GM18907 (cell line): ENCODE measurements around the gene ZBED2.

ENCODE experiments used
- ATAC-seq: cut with Tn5 transposase; IDR thresholded peaks from one replicate; pipeline ENCODE4 v1.9.1; 2021; ENCODE audit warnings: mild to moderate bottlenecking, moderate library complexity; ENCODE audit not compliant: unreplicated experiment

Gene ZBED2

GRCh38 chr3:111604119-111604518 is 9.0 kb upstream of the ZBED2 start:
- peak; percentile 34 for ATAC-seq

GRCh38 chr3:111603679-111604078 is 8.5 kb upstream of the ZBED2 start:
- ATAC-seq = peak; percentile 64

- ATAC-seq = no peak
Measured at GRCh38 chr3:111601810-111602209, 6.7 kb upstream of the ZBED2 start.

GRCh38 chr3:111598552-111598951 is 3.4 kb upstream of the ZBED2 start:
- no peak for ATAC-seq

GRCh38 chr3:111598139-111598538 is 3.0 kb upstream of the ZBED2 start:
- ATAC-seq = no peak

DNA sequence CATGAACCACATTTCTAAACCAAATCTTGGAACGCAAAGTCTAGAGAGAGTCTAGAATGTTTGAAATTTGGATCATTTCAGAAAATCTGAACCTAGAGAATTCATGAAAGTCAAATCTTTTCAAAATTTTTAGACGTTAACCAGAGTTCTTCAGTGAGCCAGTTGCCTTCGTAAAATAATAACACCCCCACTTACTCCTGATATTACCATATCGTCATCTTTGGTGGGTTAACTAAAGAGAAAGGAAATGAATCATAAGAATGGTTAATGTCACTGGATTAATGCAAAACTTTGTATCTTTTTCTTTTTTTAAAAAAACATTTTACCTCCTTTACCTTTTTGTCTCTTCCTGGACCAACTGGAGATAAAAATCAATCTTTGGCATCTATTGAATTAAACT is 1.2 kb upstream of the ZBED2 start:
- no peak for ATAC-seq

- peak; percentile 22 for ATAC-seq
Measured at GRCh38 chr3:111594781-111595180, 365 bp downstream of the ZBED2 start.

- ATAC-seq = peak; percentile 75
Measured at GRCh38 chr3:111594205-111594604, 941 bp downstream of the ZBED2 start.

DNA sequence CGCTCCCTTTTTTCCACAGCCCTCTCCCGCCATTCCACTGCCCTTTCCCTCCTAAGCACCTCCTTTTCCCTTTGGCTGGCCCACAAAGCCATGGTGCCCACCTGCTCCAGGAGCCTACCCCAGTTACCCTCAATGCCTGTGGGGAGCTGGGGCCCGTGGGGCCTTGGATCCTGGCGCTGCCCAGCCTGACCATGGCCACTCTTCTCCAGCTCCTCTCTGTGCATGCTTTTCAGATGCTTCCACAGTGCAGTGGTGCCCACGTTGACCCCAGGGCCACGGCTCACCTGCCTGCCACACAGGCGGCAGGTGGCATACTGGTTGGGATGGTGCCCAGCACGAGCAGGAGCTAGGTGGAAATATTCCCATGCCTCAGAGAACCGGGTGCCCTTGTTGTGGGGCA is 1.5 kb downstream of the ZBED2 start:
- peak; percentile 4 for ATAC-seq

DNA sequence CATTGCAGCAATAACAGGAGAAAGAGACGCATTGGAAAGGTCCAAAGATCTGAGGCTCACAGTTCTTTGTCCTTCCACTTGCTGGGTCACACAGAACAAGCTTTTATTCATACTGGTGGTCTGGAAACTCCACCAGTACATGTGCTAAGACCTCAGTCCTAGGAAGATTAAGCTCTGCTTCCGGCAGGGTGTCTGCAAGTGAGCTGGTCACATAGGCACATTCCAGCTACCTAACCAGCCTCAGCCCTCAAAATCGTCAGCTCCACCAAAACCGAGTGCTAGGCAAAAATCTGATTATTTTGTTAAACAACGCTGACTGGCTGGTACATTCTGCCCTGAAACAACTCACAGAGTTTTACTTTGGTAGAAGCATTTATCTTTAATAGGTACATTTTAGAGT is 2.2 kb downstream of the ZBED2 start:
- no peak for ATAC-seq

DNA sequence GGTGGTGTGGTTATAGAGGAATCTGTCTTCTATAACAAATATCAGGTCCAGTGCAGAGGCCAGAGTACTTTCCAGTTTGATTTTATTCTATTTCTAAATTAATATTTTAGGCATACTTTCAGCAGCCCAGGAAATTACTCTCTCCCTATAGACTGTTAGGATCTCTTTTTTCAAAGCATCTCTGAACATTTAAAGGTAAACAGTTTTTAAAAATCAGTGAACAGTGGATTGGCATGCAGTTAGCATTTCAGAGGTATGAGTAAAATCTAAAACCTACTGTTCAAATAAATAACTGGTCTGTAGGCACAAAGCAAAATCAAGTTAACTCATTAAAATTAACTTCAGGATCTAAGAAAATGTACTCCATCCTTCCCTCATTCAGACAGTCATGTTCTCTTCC is 3.0 kb downstream of the ZBED2 start:
- no peak for ATAC-seq

GRCh38 chr3:111591555-111591954 is 3.6 kb downstream of the ZBED2 start:
- ATAC-seq = no peak

GRCh38 chr3:111590143-111590491 is 5.0 kb downstream of the ZBED2 start:
- peak; percentile 30 for ATAC-seq

DNA sequence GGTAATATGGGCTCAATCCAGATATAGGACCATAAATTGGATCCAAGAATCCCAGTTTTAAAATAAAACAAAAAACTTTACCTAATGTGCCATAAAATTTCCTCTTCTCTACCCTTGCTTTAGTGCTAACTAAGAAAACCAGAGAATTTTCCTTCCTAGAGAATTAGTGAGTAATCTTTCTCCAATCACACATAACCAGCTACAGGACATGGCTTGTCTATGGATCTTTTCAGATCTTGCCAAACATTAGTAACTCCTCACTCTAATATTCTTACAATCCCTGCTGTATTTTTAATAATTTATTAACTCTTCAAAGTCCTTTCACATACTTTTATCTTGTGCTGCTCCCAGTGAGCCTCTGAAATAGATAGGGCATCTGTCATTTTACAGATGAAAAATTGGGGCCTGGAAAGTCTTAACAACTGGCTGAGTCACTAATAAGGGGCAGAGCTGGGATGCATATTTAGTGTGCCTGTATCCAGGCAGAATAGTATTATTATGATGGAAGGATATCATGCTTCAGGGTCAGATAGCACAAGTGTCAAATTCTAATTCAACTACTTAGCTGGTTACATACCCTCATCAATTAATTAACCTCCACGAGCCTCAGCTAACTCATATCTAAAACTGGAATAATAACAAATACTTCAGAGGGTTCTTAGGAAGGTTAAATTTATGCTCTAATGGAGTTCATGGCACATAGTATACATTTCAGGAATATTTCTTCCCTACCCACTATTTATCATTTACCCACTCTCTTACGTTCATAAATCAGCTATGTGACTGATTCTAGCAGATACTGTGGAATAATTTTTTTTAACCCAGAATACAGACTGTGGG is 5.6 kb downstream of the ZBED2 start:
- no peak for ATAC-seq

GRCh38 chr3:111588527-111588926 is 6.6 kb downstream of the ZBED2 start:
- ATAC-seq = no peak

GRCh38 chr3:111585217-111585616 is 9.9 kb downstream of the ZBED2 start:
- no peak for ATAC-seq

DNA sequence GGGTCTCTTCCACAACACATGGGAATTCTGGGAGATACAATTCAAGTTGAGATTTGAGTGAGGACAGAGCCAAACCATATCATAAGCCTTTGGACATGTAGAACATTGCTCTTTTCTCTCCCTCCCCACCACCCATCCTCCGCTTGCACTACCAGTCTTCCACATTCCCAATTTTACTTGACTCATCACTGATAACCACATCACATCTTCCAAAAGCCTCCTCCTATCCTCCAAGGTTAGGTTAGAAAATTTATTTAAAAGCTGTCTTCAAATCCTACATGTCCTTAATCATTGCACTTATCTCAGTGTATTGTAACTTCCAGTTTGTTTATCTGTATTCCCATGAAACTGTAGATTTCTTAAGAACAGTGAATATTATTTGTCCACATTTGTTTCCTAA is 10.4 kb downstream of the ZBED2 start:
- ATAC-seq = no peak

GRCh38 chr3:111582120-111582474 is 13.0 kb downstream of the ZBED2 start:
- ATAC-seq = no peak

DNA sequence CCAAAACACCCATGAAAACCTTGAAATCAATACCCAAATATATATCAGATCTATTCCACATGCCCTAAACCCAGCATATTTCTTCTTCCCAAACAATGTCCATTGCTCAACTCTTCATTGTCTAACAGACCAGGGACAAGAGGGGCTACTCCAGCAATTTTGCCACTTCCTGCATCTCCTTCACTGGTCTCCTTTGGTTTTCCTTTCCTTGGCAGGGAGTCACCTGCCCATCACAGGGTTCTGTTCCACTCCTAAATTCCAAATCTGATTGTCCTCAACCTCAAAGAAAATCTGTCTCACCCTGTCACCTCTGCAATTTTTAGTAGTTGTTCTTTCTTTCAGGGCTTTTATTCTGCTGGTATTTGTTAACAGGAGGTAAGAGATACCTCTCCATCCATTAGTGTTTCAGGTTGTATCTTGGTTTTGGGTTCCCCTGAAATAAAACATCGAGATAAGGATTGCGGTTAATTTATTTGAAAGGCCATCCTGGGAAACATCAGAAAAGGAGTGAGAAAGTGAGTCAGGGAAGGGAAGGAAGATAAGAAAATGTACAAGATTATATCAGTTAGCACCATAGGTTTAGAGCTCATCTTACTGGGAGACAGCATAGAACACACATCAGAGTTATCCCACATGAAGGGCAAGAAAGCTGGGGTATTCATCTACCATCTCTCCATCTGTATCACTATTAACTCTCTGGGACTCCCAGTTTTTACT is 13.6 kb downstream of the ZBED2 start:
- ATAC-seq = no peak

DNA sequence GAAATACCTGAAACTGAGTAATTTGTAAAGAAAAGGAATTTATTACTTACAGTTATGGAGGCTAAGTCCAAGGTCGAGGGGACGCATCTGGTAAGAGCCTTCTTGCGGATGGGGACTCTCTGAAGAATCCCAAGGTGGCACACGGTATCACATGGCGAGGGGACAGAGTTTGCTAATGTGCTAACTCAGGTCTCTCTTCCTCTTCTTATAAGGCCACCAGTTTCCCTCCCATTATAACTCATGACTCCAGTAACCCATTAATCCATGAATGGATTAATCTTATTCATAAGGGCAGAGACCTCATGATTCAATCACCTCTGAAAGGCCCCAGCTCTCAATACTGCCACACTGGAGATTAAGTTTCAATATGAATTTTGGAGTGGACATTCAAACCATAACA is 15.7 kb downstream of the ZBED2 start:
- no peak for ATAC-seq

- no peak for ATAC-seq
Measured at GRCh38 chr3:111578867-111579266, 16.3 kb downstream of the ZBED2 start.
